MM.1S (cell line): ENCODE measurements around the gene FABP6.

Experiments
- CTCF ChIP-seq: fragments of 300-600 bp; sonication (generic); IDR thresholded peaks from 2 replicates; pipeline ENCODE4 v1.5.1; 2016; ENCODE audit warnings: antibody characterized with exemption, low read length, mixed read lengths
- EZH2 ChIP-seq: fragments of 300-600 bp; sonication (generic); optimal IDR thresholded peaks from 2 replicates; pipeline ENCODE3; 2017; ENCODE audit warnings: low read depth, mild to moderate bottlenecking, antibody characterized with exemption, low read length, mixed read lengths

- TF ChIP-seq CTCF (no peak), EZH2 (no peak)
These were observed 42.1 kb downstream of the FABP6 start for GRCh38 chr5:160271396-160271795.
